Hematopoietic multipotent progenitor cell treated with erythropoietin and hydrocortisone succinate and interleukin-3 and kit ligand, for 17 days (in vitro differentiated cells): Measurements from ENCODE around the gene TEAD4.

Source experiments
- DNase-seq: peaks from one replicate; pipeline ENCODE4 v3.0.0-alpha.2; 2015; ENCODE audit warnings: low spot score

The TEAD4 gene

GRCh38 chr12:3002646-3003045 lies 43.4 kb downstream of the TEAD4 start:
- DNase-seq, result no peak

DNA sequence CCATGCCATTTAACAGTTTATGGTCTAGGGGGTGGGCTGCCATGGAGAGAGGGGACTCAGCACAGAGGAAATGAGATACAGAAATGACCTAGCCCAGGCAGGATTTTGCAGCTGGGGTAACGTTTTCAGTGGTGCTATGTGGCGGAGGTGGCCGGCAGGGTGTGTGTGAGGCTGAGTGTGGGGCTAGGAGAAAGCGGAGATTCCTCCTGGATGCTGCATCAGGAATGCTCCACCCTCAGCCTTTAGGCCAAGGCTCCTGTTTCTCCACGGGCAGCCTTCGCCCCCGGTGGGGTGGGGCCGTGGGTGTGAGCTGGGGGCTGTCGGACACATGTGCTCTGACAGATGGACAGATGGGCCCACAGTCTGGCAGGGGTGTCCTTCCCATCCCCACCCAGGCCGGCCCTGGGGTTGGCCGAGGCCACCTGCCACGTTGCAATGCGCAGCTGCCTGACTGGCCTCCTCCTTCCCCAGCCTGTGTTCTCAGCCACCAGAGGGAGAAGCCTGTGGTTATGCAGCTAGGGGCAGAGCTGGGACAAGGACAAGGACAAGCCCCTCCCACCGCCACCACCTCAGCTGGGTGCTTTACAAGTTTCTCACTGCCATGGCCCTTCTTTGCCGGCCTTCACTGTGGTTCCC lies 44.3 kb downstream of the TEAD4 start:
- no peak for DNase-seq

- DNase-seq, result no peak
Measured at GRCh38 chr12:3004655-3005565, 45.7 kb downstream of the TEAD4 start.

- DNase-seq, result no peak
Measured at GRCh38 chr12:3005736-3006135, 46.5 kb downstream of the TEAD4 start.

DNA sequence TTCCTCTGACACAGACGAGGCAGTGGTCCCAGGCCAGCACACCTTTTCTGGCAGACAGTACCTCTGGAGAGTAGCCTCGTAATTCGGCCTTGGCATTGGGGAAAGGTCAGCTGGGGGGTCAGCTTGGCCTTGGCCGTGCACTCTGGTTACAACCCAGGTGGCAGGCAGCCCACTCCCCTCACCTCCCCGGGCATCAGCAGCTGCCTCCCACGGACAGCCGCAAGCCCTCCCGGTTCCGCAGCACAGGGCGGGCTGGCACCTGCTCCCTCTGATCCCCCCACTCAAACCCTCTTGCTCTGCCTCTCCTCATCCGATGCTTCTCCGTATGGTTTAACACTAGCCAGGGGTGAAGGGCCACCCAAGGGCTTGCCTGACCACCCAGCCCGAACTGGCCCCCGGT lies 50.6 kb downstream of the TEAD4 start:
- DNase-seq, result no peak

DNA sequence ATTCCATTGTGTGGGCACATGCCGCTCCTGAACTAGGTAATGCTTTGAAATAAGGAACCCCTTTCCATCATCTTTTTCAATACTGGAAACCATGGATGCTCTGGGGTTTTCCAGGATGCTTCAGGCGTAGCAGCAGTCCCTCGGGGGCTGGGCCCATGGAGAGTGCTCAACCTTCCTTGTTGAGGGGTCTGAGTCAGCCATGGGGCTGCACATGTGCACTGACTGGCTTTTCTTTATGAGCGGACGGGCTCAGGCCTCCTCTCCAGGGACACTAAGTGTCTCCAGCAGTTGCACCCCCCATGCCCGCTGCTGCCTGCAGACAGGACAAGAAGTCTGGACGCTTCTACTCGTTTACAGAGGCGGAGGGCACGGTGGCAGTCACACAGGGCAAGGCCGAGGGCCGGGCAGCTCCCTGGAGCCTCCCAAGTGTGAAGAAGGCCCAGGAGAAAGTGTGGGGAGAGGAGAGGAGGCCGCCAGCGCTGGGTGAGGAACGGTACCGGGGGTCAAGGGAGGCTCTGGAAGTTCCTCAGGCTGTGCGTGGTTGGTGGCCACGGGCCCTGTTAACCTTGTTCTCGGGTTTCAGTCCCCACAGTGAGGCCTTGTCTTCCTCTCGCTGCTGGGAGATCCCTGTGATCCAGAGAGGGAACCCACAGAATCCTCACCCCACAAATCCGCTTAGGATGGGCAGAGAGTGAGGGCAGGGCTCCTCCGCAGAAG lies 51.2 kb downstream of the TEAD4 start:
- no peak for DNase-seq

DNA sequence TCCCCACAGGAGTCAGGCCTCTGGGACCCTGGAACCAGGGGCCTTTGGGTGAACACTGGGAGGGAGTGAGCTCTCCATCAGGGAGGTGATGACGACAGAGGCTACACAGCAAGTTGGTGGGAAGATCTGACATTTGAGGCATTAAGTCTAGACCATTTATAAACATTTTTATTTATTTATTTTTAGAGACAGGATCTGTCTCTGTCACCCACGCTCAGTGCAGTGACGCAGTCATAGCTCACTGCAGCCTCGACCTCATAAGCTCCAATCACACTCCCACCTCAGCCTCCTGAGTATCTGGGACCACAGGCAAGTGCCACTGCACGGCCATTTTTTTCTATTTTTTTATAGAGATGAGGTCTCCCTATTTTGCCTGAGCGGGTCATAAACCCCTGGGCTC lies 53.6 kb downstream of the TEAD4 start:
- DNase-seq, result no peak

DNA sequence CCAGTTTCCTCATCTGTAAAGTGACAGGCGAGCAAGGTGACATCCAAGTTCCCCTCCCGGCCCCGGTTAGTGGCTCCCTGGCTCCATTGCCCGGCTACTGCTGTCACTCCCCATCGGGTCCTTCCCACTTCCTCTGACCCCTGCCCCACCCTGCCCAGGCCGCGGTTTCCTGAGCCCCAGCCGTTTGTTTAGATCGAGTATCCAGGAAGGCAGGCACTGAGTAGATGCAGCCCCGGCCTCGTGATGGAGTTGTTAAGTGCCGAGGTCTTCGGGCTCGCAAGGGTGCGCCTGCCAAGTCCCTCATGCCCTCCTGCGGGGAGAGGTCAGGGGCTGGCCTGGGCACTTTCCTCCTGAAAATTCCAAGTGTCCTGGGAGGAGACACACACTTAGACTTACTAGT lies 55.4 kb downstream of the TEAD4 start:
- no peak for DNase-seq

GRCh38 chr12:3015356-3015755 lies 56.2 kb downstream of the TEAD4 start:
- no peak for DNase-seq

- DNase-seq, result no peak
Measured at GRCh38 chr12:3016191-3016590, 57.0 kb downstream of the TEAD4 start.

GRCh38 chr12:3017281-3017680 lies 58.1 kb downstream of the TEAD4 start:
- no peak for DNase-seq

- no peak for DNase-seq
Measured at GRCh38 chr12:3018284-3019004, 59.2 kb downstream of the TEAD4 start.

- DNase-seq, result no peak
Measured at GRCh38 chr12:3019005-3019680, 59.9 kb downstream of the TEAD4 start.

GRCh38 chr12:3020399-3020798 lies 61.2 kb downstream of the TEAD4 start:
- no peak for DNase-seq

DNA sequence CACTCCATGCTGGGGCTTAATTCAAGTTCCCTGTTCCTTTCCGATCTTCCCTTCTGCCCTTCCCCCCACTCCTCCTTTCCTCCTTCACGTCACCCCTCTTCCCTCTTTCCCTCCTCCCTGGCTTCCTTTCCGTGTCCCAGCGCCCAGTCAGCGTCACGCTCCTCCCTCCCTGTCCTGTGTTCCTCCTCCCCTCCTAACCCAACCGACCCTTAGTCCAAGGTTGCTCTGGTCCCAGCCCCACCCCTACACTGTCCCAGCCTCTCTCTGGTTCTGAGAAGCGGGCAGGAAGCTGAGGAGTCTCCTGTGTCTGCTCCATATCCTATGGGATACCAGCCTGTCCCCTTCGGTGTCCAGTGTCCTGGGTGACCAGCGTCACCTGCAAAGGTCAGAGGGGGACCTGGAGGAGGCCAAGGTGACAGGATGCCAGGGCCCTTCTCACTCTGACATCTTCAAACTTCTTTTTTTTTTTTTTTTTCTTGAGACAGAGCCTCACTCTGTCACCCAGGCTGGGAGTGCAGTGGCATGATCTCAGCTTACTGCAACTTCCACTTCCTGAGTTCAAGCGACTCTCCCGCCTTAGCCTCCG lies 61.7 kb downstream of the TEAD4 start:
- no peak for DNase-seq

DNA sequence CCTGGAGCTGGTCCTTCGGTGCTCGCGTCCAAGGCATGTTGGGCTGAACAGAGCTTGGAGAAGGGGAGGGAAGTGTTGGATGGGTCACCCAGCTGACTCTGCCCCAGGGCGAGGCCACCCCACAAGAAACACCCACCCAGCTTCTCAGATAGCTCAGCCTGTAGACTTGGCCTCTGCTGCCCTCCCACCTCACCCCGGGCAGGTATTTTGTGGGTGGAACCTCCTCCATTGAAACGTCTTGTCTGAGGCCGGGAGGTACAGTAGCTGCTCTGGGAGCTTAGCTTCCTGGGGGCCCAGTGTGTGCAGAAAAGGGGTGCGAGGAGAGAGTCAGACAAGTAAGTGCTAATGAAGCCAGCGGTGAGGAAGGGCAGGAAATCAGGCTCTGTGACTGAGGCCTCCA lies 63.2 kb downstream of the TEAD4 start:
- no peak for DNase-seq

GRCh38 chr12:3022961-3023360 lies 63.8 kb downstream of the TEAD4 start:
- no peak for DNase-seq

DNA sequence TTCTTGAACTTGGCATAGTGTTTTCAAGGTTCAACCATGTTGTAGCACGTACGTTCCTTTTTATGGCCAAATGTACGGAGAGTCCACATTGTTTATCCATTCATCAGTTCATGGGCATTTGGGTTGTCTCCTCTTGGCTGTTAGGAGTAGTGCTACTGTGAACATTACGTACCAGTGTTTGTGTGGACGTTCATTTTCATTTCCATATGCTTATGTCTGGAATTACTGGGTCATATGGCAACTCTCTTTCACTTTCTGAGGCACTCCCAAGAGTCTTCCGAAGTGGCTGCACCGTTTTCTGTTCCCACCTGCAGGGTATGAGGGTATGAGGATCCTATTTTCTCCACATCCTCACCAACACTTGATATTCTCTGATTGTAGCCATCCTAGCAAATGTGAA lies 68.9 kb downstream of the TEAD4 start:
- no peak for DNase-seq

GRCh38 chr12:3030821-3031429 lies 71.7 kb downstream of the TEAD4 start:
- DNase-seq, result no peak

DNA sequence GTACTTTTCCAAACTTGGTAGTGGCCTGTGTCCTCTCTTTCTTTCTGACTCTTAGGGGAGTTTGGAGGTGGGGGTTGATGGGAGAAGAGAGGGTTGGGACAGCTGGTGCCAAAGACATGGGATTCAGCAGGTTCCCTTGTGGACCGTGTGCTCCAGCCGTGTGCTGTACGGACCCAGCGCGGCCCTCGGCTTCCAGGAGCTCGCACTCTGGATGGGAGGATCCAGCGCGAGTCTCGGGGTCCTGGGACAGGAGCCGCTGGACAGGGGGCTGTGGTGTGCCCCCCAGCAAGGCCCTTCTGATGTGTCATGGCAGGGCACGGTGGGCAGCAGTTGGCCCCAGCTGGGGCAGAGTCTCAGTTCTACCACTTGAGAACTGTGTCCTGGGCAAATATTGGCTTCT lies 73.0 kb downstream of the TEAD4 start:
- no peak for DNase-seq
